RWPE1 (cell line): Measurements from ENCODE around the gene GDAP1L1.
A peak's percentile ranks its signal among the peaks of the same experiment; 100 is the strongest.

Experiments
- CTCF ChIA-PET: fragments of 350-600 bp; sonication (Branson Sonifier 250); formaldehyde crosslinking; extraction: SDS; loops from one replicate; lab custom pipeline; 2021; lab: Yijun Ruan, JAX
- POLR2A ChIA-PET: fragments of 400-600 bp; formaldehyde crosslinking; extraction: SDS; loops from one replicate; lab custom pipeline; 2020; ENCODE audit warnings: antibody characterized with exemption; ENCODE audit not compliant: low non-redundant PET; lab: Yijun Ruan, JAX
- DNase-seq: peaks from one replicate; pipeline ENCODE4 v3.0.0; 2012; ENCODE audit warnings: low spot score
- H3K27ac ChIP-seq: fragments of 450-650 bp; 2 replicates; pipeline ENCODE4 v1.5.1; 2017
- CTCF ChIP-seq: fragments of 450-650 bp; conservative IDR thresholded peaks from 2 replicates; pipeline ENCODE4 v1.5.1; 2017; ENCODE audit warnings: low read depth, mild to moderate bottlenecking

The GDAP1L1 gene

GRCh38 chr20:44204156-44204831 is 42.8 kb upstream of the GDAP1L1 start:
- no peak for TF ChIP-seq CTCF
- ChIA-PET CTCF (no interaction called here), POLR2A (no interaction called here)
- peak; percentile 99 for DNase-seq
- H3K27ac ChIP-seq, result peak overlapping the region; percentile 88

GRCh38 chr20:44204832-44205215 is 42.3 kb upstream of the GDAP1L1 start:
- no peak for TF ChIP-seq CTCF
- peak overlapping the region; percentile 88 for H3K27ac ChIP-seq
- DNase-seq, result no peak
- POLR2A ChIA-PET, result no interaction called here
- CTCF ChIA-PET, result no interaction called here

GRCh38 chr20:44206132-44206531 is 41.0 kb upstream of the GDAP1L1 start:
- POLR2A ChIA-PET, result no interaction called here
- CTCF ChIA-PET, result interaction anchor here (0.7 kb wide), 1 partner anchor 169 kb away, joined by 4 read pairs; no protein-coding TSS in a partner anchor
- no peak for TF ChIP-seq CTCF
- H3K27ac ChIP-seq, result no peak overlapping the region
- no peak for DNase-seq

GRCh38 chr20:44207126-44207723 is 39.9 kb upstream of the GDAP1L1 start:
- CTCF ChIA-PET, result no interaction called here
- H3K27ac ChIP-seq, result no peak overlapping the region
- POLR2A ChIA-PET, result no interaction called here
- TF ChIP-seq CTCF, result no peak
- DNase-seq, result no peak

GRCh38 chr20:44208165-44208564 is 38.9 kb upstream of the GDAP1L1 start:
- POLR2A ChIA-PET, result interaction anchor here (0.7 kb wide), 2 partner anchors 103 to 214 kb away, joined by 4 to 5 read pairs; partner anchors contain the start of gene FITM2
- CTCF ChIA-PET, result interaction anchor here (0.6 to 0.8 kb wide), 4 partner anchors 41 to 188 kb away, joined by 3 read pairs; no protein-coding TSS in a partner anchor
- no peak for DNase-seq
- no peak overlapping the region for H3K27ac ChIP-seq
- TF ChIP-seq CTCF, result no peak

- TF ChIP-seq CTCF, result no peak
- POLR2A ChIA-PET, result interaction anchor here (0.7 kb wide), 1 partner anchor 214 kb away, joined by 5 read pairs; no protein-coding TSS in a partner anchor
- no peak for DNase-seq
- H3K27ac ChIP-seq, result no peak overlapping the region
- CTCF ChIA-PET, result interaction anchor here (0.6 to 0.8 kb wide), 4 partner anchors 13 to 188 kb away, joined by 3 to 6 read pairs (median 3); no protein-coding TSS in a partner anchor
Measured at GRCh38 chr20:44208770-44209169, 38.3 kb upstream of the GDAP1L1 start.
